Upper lobe of left lung (tissue), 4 donors: ENCODE data around the gene SC5D.

Experiments used
- POLR2AphosphoS5 ChIP-seq, 2 donors: sonication (generic); formaldehyde crosslinking; IDR thresholded peaks; one replicate each; pipeline ENCODE4 v1.5.1; 2017; ENCODE audit warnings: antibody characterized with exemption in 2 of 2
- TF ChIP-seq, protein P1 (sequence below), 6 experiments: fragments of 450-650 bp in 4 of 6; fragments of 200-600 bp in 2 of 6; sonication (generic) in 2 of 6; IDR thresholded peaks; one replicate each; pipeline ENCODE4 v1.5.1; 2016 to 2019; ENCODE audit warnings: antibody characterized with exemption in 6 of 6

DNA sequence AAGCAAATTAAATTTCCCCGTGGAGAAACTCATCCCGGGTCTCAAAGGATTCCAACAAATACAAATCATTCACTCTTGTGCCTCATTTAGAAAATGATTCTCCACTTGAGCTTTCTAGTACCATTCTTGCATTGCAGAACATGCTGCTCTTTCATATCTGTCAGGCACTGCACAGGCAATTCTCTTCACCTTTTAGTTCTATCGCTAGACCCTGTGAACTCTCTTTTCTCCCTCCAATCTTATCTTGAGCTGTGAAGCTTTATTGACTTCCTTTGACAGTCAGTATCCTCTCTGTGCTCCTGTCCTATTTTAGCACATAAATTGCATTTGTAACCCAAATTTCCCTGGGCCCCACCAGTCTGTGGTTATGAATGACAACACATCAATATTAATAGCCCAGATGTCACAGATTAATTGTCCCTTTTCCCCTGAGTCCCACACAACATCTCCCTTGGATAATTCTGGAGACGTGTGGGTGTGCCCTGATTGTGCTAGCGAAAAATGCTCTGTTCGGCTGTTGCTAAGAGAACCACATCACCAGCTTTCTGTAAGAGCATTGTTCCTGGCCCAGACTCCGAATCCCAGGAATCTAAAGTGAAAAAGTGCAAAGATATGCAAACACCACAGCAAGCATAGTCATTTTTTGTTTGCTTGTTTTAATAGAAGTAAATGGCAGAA, 22.4 kb upstream of the SC5D start:
- TF ChIP-seq, protein P1, sequence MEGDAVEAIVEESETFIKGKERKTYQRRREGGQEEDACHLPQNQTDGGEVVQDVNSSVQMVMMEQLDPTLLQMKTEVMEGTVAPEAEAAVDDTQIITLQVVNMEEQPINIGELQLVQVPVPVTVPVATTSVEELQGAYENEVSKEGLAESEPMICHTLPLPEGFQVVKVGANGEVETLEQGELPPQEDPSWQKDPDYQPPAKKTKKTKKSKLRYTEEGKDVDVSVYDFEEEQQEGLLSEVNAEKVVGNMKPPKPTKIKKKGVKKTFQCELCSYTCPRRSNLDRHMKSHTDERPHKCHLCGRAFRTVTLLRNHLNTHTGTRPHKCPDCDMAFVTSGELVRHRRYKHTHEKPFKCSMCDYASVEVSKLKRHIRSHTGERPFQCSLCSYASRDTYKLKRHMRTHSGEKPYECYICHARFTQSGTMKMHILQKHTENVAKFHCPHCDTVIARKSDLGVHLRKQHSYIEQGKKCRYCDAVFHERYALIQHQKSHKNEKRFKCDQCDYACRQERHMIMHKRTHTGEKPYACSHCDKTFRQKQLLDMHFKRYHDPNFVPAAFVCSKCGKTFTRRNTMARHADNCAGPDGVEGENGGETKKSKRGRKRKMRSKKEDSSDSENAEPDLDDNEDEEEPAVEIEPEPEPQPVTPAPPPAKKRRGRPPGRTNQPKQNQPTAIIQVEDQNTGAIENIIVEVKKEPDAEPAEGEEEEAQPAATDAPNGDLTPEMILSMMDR (IDR thresholded peaks at IDR 0.05): no peak
- no peak for TF ChIP-seq POLR2AphosphoS5 (IDR thresholded peaks at IDR 0.05)
